NB4 (cell line): ENCODE results near the gene FJX1.

ENCODE experiments used
- MAX ChIP-seq: IDR thresholded peaks from 2 replicates; pipeline ENCODE4 v1.6.1; 2011; ENCODE audit warnings: low read depth, low read length
- POLR2A ChIP-seq: IDR thresholded peaks from 2 replicates; pipeline ENCODE4 v1.6.1; 2011; ENCODE audit warnings: mild to moderate bottlenecking; ENCODE audit not compliant: insufficient read length; ENCODE audit errors: extremely low read depth
- TF ChIP-seq, protein P1 (sequence below): IDR thresholded peaks from one replicate; pipeline ENCODE4 v1.5.1; 2012; ENCODE audit warnings: low read depth, low read length

DNA sequence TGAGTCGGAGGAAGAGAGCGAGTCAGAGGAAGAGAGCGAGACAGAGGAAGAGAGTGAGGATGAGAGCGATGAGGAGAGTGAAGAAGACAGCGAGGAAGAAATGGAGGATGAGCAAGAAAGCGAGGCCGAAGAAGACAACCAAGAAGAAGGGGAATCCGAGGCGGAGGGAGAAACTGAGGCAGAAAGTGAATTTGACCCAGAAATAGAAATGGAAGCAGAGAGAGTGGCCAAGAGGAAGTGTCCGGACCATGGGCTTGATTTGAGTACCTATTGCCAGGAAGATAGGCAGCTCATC is 45.1 kb downstream of the FJX1 start:
- TF ChIP-seq MAX (no peak), POLR2A (no peak)
- TF ChIP-seq, protein P1, sequence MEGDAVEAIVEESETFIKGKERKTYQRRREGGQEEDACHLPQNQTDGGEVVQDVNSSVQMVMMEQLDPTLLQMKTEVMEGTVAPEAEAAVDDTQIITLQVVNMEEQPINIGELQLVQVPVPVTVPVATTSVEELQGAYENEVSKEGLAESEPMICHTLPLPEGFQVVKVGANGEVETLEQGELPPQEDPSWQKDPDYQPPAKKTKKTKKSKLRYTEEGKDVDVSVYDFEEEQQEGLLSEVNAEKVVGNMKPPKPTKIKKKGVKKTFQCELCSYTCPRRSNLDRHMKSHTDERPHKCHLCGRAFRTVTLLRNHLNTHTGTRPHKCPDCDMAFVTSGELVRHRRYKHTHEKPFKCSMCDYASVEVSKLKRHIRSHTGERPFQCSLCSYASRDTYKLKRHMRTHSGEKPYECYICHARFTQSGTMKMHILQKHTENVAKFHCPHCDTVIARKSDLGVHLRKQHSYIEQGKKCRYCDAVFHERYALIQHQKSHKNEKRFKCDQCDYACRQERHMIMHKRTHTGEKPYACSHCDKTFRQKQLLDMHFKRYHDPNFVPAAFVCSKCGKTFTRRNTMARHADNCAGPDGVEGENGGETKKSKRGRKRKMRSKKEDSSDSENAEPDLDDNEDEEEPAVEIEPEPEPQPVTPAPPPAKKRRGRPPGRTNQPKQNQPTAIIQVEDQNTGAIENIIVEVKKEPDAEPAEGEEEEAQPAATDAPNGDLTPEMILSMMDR = no peak
